Fibroblast of skin of left quadriceps (primary cell): ENCODE results near the gene MSI1.

Experiments
- DNase-seq, 2 experiments: peaks; one replicate each; pipeline ENCODE4 v3.0.0-alpha.2; 2013; ENCODE audit warnings: low read depth in 2 of 2

MSI1 gene

DNA sequence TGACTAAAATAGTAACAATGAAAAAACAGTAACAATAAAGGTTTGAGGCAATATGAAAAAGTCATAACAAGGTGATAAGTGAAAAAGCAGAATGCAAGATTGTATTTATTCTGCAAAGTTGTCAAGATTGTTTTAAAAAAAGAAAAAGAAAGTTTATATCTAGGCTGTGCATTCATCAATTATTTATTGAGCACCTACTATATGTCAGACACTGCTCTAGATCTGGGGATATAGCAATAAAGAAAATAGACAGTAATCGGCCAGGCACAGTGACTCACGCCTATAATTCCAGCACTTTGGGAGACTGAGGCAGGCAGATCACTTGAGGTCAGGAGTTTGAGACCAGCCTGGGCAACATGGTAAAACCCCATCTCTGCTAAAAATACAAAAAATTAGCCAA, 45.2 kb downstream of the MSI1 start:
- no peak for DNase-seq

DNA sequence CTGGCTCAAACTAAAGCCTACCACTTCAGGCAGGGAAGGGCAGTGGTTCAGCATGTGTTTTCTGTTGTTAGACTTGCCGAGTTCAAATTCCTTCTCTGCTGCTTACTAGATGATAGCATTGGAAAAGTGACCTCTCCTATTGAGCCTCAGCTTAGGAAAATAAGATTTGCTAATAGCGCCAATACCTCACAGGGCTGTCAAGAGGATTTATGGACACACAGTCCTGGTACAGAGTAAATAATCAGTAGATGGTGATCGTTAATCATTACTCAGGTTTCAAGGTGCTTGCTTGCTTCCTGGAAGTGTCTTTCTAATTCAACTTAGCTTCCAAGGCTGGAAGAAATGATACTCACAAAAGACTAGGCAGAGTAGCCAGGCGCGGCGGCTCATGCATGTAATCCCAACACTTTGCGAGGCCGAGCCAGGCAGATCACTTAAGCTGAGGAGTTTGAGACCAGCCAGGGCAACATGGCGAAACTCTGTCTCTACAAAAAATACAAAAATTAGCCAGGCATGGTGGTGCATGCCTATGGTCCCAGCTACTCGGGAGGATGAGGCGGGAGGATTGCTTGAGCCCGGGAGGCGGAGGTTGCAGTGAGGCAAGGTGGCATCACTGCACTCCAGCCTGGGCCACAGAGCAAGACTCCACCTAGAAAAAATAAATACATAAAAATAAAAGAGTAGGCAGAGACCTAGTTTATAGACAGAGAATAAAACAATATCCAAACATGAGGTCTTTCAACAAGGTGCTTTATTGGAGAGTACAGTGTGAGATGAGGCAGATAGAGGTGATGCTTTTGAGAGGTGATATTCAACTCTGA, 47.4 kb downstream of the MSI1 start:
- no peak for DNase-seq

DNA sequence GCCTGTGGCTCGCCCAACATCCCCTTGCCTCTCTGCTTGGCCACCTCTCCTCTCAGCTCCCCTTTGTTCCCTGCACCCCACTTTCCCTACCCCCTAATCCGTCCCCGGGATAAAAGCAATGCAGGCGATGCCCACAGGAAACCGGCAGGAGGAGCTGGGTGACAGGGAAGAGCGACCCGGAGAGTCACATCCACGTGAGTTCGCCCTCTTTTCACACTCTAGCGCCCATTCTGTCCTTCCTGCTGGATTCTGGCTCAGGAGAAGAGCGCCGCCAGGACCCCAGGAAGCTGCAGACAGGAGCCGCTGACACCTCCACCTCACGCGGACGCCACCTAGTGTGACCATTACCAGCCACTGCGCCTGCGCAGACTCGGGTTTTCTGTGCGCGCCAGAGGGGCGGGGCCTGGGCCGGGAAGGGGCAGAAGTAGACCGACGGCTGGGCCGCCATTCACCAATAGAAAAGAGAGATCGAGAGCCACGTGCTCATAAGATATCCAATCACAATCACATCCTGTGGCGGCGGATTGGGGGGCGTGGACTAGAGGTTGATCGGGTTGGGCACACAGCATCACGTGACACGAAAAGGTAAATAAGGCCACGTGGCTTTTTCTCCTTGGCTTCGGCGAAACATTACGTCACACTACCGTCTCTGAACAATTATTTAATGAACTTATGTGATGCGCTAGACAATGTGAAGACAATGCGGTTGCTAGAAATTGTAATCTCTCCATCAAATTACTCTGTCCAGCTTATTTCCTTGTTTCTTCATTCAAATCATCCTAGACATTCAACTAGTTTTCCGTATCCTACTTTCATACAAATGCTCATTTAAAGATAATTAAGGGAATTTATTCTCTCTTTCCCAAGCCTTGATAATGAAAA, 51.5 kb downstream of the MSI1 start:
- peak; percentile 99 for DNase-seq

DNA sequence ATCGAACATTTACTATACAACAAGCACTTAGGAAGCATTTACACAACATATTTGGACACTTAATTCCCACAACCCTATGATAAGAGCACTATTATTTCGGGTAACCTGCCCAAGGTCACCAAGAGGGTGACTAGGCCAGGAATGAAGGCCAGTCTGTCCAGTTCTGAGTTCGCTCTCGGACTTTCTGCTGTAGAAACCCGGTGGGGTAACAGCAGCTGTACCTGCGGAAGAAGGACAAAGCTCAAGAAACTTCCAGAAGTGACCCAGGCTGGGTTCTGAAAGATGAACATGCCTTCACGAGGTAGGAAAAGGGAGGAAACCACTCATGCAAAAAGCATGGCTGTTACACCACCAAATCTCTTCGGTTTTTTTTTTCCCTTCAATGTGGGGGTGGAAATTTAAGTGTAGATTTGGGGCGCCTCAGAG, 52.2 kb downstream of the MSI1 start:
- no peak for DNase-seq

DNA sequence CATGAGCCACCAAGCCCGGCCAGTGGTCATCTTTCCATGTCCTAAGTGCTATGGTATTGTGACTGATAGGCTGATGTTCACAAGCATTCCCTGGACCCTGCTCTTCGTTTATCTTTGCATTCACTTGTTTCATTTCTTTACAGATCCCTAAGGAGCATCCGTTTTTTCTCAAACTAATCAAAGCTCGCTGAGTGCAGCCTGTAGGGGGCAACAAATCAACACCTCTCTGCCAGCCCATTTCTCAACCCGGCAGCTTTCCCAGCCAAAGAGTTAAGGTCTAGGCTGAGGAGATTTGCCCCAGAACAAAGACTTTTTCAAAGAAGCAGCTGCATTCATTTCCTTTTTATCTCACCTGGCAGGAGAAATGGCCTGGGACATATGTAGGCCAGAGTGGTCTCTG, 54.7 kb downstream of the MSI1 start:
- no peak for DNase-seq

DNA sequence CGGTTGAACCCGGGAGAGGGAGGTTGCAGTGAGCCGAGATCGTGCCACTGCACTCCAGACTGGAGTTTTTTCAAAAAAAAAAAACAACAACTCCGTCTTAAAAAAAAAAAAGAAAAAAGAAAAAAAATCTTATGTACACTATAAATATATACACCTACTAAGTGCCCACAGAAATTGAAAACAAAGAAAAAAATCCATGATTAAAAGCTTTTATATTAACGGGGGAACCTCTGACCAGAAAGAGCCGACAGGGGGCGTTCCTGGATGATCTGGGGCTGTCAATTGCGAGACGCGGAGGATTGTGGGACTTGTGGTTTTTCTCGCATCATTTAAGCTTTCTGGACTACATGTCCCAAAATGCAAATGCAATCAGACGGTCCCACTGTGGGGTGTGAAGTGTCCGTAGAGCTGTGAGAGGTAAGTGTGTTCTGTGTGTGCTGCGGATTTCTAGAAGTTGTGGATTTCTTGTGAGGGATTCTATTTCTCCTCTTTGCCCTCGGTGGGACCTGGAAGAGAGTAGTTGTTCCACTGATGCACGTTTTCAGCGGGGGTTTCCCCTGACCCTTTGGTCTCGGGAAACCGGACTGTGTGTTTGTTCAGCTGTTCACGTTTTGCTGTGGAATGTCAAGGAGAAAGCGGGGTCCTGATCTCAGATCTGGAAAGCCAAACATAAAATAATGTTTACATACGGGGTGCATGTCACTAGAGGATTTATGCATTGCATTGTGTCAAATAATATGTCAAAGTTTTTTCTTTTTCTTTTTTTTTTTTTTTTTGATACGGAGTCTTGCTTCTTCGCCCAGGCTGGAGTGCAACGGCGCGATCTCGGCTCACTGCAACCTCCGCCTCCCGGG, 66.8 kb downstream of the MSI1 start, which contains the start of gene SIRT4:
SIRT4 (plus strand) TSS at position 360 of the 854 bp plus-strand sequence. CDS start 1,241 bp downstream, outside the sequence.
- peak; percentile 85 to 90 for DNase-seq

DNA sequence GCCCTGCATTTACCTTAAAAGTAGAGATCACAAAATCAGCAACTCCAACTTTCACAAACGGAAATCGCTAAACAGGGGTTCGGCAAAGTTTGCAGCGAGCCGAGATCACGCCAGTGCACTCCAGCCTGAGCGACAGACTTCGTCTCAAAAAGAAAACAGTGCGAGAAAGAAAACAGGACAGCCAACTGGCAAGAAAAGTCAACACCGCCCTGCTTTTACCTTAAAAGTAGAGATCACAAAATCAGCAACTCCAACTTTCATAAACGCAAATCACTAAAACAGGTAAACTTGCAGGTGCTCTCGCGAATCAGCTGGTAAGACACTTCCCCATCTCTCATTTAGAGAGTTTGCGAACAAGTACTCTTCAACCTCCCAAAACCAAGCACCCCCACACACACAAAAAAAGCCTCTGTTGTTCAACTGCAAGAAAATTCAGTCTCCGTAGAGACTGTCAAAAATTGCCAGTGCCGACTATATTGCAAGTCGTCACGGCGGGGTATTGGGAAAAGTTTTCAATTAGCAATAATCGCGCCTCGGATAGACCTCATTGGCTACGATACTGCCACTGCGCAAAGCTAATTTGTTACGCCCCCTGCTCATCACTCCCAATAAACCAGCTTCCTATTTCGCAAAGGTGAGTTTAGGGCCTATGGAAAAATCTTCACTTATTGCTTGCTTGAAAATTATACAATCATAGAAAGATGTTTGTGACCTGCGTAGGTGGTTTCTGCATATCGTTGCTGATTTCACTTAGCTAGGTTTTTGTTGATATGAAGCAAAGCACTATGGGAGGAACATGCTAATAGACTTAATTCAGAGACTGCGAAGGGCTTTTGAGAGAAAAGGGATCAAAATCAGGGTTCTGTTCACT, 76.1 kb downstream of the MSI1 start, which contains the start of gene RNU4-1:
RNU4-1 (minus strand) TSS at position 577 of the 871 bp plus-strand sequence.
- DNase-seq: peak; percentile 97 to 98

DNA sequence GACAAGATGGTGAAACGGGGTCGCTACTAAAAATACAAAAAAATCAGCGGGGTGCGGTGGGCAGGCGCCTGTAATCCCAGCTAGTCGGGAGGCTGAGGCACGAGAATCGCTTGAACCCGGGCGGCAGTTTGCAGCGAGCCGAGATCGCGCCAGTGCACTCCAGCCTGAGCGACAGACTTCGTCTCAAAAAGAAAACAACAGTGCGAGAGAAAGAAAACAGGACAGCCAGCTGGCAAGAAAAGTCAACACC, 76.6 kb downstream of the MSI1 start:
- no peak for DNase-seq
